Osteoblast (primary cell): ENCODE measurements around the gene TCL1B. TPM values are rescaled to one million over a fixed set of nuclear protein-coding genes. Genes with fewer than 3 reads are reported as not detected.
"Not testable (repeated sequence)": the region's sequence is repeated elsewhere in the genome, so short reads cannot be mapped to it uniquely, and the experiment has no call there.

ENCODE experiments used
- DNase-seq: peaks from one replicate; pipeline ENCODE4 v3.0.0; 2011; ENCODE audit warnings: low spot score, mixed read lengths; ENCODE audit not compliant: insufficient read length; ENCODE audit errors: missing footprints
- H2AFZ ChIP-seq: 2 replicates; pipeline ENCODE4 v1.6.0; 2011; ENCODE audit warnings: mild to moderate bottlenecking, low read length
- H3K27ac ChIP-seq: 2 replicates; pipeline ENCODE4 v1.5.1; 2011; ENCODE audit warnings: mild to moderate bottlenecking, low read depth, low read length, moderate library complexity
- H3K27me3 ChIP-seq: 2 replicates; pipeline ENCODE4 v1.6.0; 2012; ENCODE audit warnings: mild to moderate bottlenecking, control low read depth, inconsistent platforms, low read length, moderate library complexity; ENCODE audit not compliant: insufficient read depth
- H3K36me3 ChIP-seq: 2 replicates; pipeline ENCODE4 v1.5.1; 2011; ENCODE audit warnings: mild to moderate bottlenecking, low read length, control low read depth, moderate library complexity; ENCODE audit not compliant: insufficient read depth
- H3K4me1 ChIP-seq: 2 replicates; pipeline ENCODE4 v1.5.1; 2011; ENCODE audit warnings: mild to moderate bottlenecking, low read length, control low read depth, moderate library complexity; ENCODE audit not compliant: insufficient read depth
- H3K4me2 ChIP-seq: 2 replicates; pipeline ENCODE4 v1.6.0; 2011; ENCODE audit warnings: mild to moderate bottlenecking, low read length; ENCODE audit not compliant: insufficient read depth
- H3K4me3 ChIP-seq: fragments of 200-600 bp; sonication (generic); 3 replicates; pipeline ENCODE4 v1.5.1; 2012; ENCODE audit warnings: mild to moderate bottlenecking, low read length, inconsistent platforms; ENCODE audit not compliant: insufficient read depth
- H3K79me2 ChIP-seq: 2 replicates; pipeline ENCODE4 v1.6.0; 2012; ENCODE audit warnings: mild to moderate bottlenecking, low read length, control low read depth, inconsistent platforms; ENCODE audit not compliant: insufficient read depth
- H3K9me3 ChIP-seq: 2 replicates; pipeline ENCODE4 v1.5.1; 2011; ENCODE audit warnings: low read depth, low read length, control low read depth
- H4K20me1 ChIP-seq: 2 replicates; pipeline ENCODE4 v1.6.0; 2012; ENCODE audit warnings: mild to moderate bottlenecking, low read length, control low read depth; ENCODE audit not compliant: insufficient read depth
- total RNA-seq: library from RNA; depleted of rRNA; stranded (reverse); fragments of >200 nt; gene quantifications from 2 replicates; pipeline ENCODE4 v1.2.3, GENCODE V29; 2012
- TF ChIP-seq, protein P1 (sequence below): IDR thresholded peaks from 2 replicates; pipeline ENCODE4 v1.5.1; 2011; ENCODE audit warnings: mild to moderate bottlenecking, low read depth, low read length, moderate library complexity; ENCODE audit errors: extremely low read depth

TCL1B gene
- total RNA-seq, 1 donor: not detected

DNA sequence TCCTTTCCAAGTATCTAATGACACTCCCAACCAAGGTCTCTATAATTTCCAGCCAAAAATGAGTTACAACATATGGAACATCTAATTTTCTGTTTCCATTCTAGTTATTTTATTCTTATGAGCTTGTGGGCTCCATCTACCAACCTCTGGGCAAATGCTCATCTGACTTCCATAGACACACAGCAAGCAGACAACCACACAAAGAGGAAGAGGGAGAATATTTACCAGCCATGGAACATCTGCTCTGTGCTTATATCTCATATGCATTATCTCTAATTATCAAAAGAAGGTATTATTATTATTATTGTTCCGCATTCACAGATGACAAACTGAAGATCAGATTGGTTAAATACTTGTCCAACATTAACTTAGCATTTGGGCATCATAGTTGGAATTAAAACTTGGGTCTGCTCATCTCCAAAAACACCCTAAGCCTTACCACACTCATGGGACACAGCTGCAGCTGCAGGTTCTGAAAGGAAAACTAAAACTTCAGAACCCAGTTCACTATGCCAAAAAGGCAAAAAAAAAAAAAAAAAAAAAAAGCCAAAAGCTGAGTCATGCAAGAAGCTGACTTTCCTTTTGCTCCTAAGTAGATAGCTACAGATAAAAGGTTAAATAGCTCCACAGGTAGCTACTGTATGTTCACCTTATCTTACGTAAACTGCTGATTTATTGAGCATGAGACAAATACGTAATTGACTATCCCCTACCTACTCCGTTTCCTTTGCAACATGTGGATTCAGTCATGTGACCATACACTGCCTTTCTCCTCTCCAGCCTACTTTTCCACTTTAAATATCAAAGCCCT lies 23.6 kb upstream of the TCL1B start:
- Histone ChIP-seq H3K79me2 (no peaks in the 10 kb centered on the region), H3K27ac (no peak overlapping the region), H3K36me3 (no peaks in the 10 kb centered on the region), H3K4me2 (no peak overlapping the region), H3K4me1 (no peaks in the 10 kb centered on the region), H4K20me1 (no peaks in the 10 kb centered on the region), H3K27me3 (no peaks in the 10 kb centered on the region), H3K4me3 (no peak overlapping the region), H2AFZ (no peak overlapping the region), H3K9me3 (no peaks in the 10 kb centered on the region)
- TF ChIP-seq, protein P1, sequence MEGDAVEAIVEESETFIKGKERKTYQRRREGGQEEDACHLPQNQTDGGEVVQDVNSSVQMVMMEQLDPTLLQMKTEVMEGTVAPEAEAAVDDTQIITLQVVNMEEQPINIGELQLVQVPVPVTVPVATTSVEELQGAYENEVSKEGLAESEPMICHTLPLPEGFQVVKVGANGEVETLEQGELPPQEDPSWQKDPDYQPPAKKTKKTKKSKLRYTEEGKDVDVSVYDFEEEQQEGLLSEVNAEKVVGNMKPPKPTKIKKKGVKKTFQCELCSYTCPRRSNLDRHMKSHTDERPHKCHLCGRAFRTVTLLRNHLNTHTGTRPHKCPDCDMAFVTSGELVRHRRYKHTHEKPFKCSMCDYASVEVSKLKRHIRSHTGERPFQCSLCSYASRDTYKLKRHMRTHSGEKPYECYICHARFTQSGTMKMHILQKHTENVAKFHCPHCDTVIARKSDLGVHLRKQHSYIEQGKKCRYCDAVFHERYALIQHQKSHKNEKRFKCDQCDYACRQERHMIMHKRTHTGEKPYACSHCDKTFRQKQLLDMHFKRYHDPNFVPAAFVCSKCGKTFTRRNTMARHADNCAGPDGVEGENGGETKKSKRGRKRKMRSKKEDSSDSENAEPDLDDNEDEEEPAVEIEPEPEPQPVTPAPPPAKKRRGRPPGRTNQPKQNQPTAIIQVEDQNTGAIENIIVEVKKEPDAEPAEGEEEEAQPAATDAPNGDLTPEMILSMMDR: no peak
- no peak for DNase-seq

DNA sequence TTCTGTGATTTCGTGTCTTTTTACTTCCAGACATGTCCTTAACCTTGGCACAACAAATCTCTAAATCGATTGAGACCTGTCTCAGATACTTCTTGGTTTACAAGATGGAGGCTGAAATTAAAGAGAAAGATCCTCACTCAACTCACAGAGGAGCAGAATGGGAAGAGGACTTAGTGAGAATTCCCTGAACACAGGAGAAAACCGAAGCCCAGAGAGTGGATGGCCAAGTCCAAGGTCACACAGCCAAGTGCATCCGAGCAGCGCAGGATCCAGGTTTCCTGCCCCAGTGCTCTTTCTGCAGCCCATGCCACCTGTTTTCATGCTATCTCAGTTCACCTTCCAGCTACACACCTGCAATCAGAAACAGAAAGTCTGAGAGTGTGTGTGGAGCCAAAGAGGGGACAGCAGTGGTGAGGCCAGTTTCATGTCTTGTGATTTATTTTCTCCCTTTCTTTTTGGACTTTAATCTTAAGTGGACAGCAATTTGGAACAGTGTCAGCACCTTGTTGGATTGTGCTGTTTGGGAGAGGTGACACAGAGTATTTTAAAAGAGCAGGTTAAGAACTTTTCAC lies 22.9 kb upstream of the TCL1B start:
- H3K9me3 ChIP-seq: no peaks in the 10 kb centered on the region
- H3K36me3 ChIP-seq: no peaks in the 10 kb centered on the region
- H4K20me1 ChIP-seq: no peaks in the 10 kb centered on the region
- TF ChIP-seq, protein P1: no peak
- no peak for DNase-seq
- H3K27ac ChIP-seq: no peak overlapping the region
- no peak overlapping the region for H3K4me2 ChIP-seq
- H3K4me3 ChIP-seq: no peak overlapping the region
- no peaks in the 10 kb centered on the region for H3K4me1 ChIP-seq
- H2AFZ ChIP-seq: no peak overlapping the region
- no peaks in the 10 kb centered on the region for H3K27me3 ChIP-seq
- H3K79me2 ChIP-seq: no peaks in the 10 kb centered on the region

DNA sequence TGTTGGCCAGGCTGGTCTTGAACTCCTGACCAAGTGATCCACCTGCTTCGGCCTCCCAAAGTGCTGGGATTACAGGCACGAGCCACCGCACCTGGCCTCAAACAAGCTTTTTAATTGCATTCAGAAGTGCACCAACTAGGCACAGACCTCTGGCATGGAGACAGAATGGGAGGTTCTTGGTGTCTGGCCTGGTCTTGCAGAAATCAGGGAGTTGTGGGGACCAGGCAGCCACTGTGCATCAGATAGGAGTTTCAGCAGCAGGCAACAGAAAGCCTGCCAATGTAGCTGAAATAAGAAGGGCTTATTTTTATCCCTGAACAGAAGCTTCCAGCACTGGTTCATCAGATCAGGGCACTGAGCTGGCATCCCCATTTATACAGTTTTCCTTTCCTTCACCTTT lies 22.2 kb upstream of the TCL1B start:
- DNase-seq: no peak
- Histone ChIP-seq H3K4me3 (no peak overlapping the region), H3K4me2 (no peak overlapping the region), H3K9me3 (no peaks in the 10 kb centered on the region), H3K27ac (no peak overlapping the region), H3K4me1 (no peaks in the 10 kb centered on the region), H4K20me1 (no peaks in the 10 kb centered on the region), H3K27me3 (no peaks in the 10 kb centered on the region), H3K36me3 (no peaks in the 10 kb centered on the region), H2AFZ (no peak overlapping the region), H3K79me2 (no peaks in the 10 kb centered on the region)
- TF ChIP-seq, protein P1: no peak

DNA sequence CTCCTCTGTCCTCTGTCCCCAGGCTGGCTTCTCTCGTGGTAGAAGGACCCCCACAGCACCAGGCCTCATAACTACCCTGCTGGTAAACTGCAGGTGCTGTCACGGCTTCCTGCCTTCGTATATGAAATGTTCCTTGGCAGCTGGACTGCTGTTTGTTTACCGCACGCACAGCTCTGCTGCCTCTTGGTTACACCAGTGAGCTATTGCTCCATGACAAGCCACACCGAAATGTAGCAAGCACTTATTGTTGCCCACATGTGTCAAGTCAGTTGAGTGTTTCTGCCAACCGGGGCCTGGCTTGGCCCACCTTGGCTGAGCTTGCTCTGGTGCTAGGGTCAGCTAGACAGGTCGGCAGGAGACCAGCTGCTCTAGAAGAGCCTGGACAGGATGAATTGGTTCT lies 21.7 kb upstream of the TCL1B start:
- Histone ChIP-seq H3K27ac (no peak overlapping the region), H3K4me1 (no peaks in the 10 kb centered on the region), H3K9me3 (no peaks in the 10 kb centered on the region), H4K20me1 (no peaks in the 10 kb centered on the region), H3K27me3 (no peaks in the 10 kb centered on the region), H3K4me3 (no peak overlapping the region), H3K36me3 (no peaks in the 10 kb centered on the region), H3K4me2 (no peak overlapping the region), H3K79me2 (no peaks in the 10 kb centered on the region), H2AFZ (no peak overlapping the region)
- no peak for DNase-seq
- TF ChIP-seq, protein P1: no peak

DNA sequence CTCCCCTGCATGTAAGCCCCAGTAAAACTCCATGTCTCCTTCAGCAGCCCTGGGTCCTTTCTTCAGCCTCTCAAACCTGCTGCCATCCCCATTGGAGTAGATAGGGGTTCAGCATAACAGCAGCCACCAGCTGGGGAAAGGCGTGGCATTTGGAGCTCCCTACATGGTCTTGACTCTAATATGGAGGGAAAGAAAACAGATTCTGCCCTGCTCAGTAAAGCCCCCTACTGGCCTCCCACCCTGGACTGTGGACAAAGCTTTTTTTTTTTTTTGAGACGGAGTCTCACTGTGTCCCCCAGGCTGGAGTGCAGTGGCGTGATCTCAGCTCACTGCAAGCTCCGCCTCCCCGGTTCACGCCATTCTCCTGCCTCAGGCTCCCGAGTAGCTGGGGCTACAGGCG lies 20.7 kb upstream of the TCL1B start:
- H3K27me3 ChIP-seq: not testable (repeated sequence)

More for the DNA sequence above, 20.7 kb upstream of the TCL1B start:
- not testable (repeated sequence) for H4K20me1 ChIP-seq, DNase-seq, H2AFZ ChIP-seq, H3K9me3 ChIP-seq, H3K79me2 ChIP-seq, H3K4me2 ChIP-seq, H3K4me3 ChIP-seq, H3K27ac ChIP-seq, H3K4me1 ChIP-seq, H3K36me3 ChIP-seq
